HepG2 (cell line): ENCODE results near the gene ZFP62. TPM values are rescaled to one million over a fixed set of nuclear protein-coding genes. Genes with fewer than 3 reads are reported as not detected.

Experiments used
- DR1 ChIP-seq: sonication (generic); formaldehyde crosslinking; IDR thresholded peaks from 2 replicates; pipeline ENCODE4 v1.8.0; 2021; ENCODE audit warnings: mild to moderate bottlenecking, missing genetic modification reagents, inconsistent platforms
- EP300 ChIP-seq, 3 experiments: sonication (generic) in 1 of 3; formaldehyde crosslinking in 1 of 3; IDR thresholded peaks; 2 replicates each; pipeline versions ENCODE4 v1.5.1 to v1.6.1; 2011 to 2020; ENCODE audit warnings: low read depth in 2 of 3, low read length in 2 of 3, borderline replicate concordance in 1 of 3, improper control_type of control experiment in 1 of 3, mild to moderate bottlenecking in 1 of 3, missing genetic modification reagents in 1 of 3, moderate library complexity in 1 of 3
- HDAC1 ChIP-seq: sonication (generic); formaldehyde crosslinking; IDR thresholded peaks from 2 replicates; pipeline ENCODE4 v1.5.1; 2020; ENCODE audit warnings: mild to moderate bottlenecking, missing genetic modification reagents
- KLF15 ChIP-seq: sonication (generic); formaldehyde crosslinking; IDR thresholded peaks from 2 replicates; pipeline ENCODE4 v1.8.1; 2023; ENCODE audit warnings: borderline replicate concordance, mild to moderate bottlenecking, inconsistent platforms, missing genetic modification reagents, mixed read lengths
- MATR3 ChIP-seq: sonication (generic); formaldehyde crosslinking; IDR thresholded peaks from 2 replicates; pipeline ENCODE4 v1.4.0; 2020; ENCODE audit warnings: missing genetic modification reagents
- MAZ ChIP-seq, 2 experiments: sonication (generic) in 1 of 2; formaldehyde crosslinking in 1 of 2; IDR thresholded peaks; 2 replicates each; pipeline versions ENCODE4 v1.5.0 to v1.6.1; 2012 to 2020; ENCODE audit warnings: low read depth in 2 of 2, mild to moderate bottlenecking in 2 of 2, borderline replicate concordance in 1 of 2, improper control_type of control experiment in 1 of 2, low read length in 1 of 2, missing genetic modification reagents in 1 of 2, moderate library complexity in 1 of 2
- MIER2 ChIP-seq: IDR thresholded peaks from 2 replicates; pipeline ENCODE4 v1.6.1; 2016; ENCODE audit warnings: missing biosample characterization, missing genetic modification reagents
- SIN3B ChIP-seq: fragments of 150-350 bp; IDR thresholded peaks from 2 replicates; pipeline ENCODE4 v1.6.1; 2014; ENCODE audit warnings: low read length
- SMAD3 ChIP-seq: sonication (generic); formaldehyde crosslinking; IDR thresholded peaks from 2 replicates; pipeline ENCODE4 v1.4.0; 2020; ENCODE audit warnings: missing genetic modification reagents
- TOPORS ChIP-seq: sonication (generic); formaldehyde crosslinking; IDR thresholded peaks from 2 replicates; pipeline ENCODE4 v1.8.0; 2023; ENCODE audit warnings: mild to moderate bottlenecking, missing genetic modification reagents
- YEATS4 ChIP-seq: sonication (generic); formaldehyde crosslinking; IDR thresholded peaks from 2 replicates; pipeline ENCODE4 v1.4.0; 2020; ENCODE audit warnings: missing genetic modification reagents, borderline replicate concordance
- ZNF230 ChIP-seq: sonication (generic); formaldehyde crosslinking; IDR thresholded peaks from 2 replicates; pipeline ENCODE4 v1.4.0; 2020; ENCODE audit warnings: mild to moderate bottlenecking, missing genetic modification reagents
- ZNF253 ChIP-seq: sonication (generic); formaldehyde crosslinking; IDR thresholded peaks from 2 replicates; pipeline ENCODE4 v1.8.0; 2022; ENCODE audit warnings: mild to moderate bottlenecking, missing genetic modification reagents, borderline replicate concordance
- ZNF292 ChIP-seq: sonication (generic); formaldehyde crosslinking; IDR thresholded peaks from 2 replicates; pipeline ENCODE4 v1.8.1; 2022; ENCODE audit warnings: mild to moderate bottlenecking, low read depth, missing genetic modification reagents, borderline replicate concordance
- ZNF343 ChIP-seq: sonication (generic); formaldehyde crosslinking; IDR thresholded peaks from 2 replicates; pipeline ENCODE4 v1.4.0; 2020; ENCODE audit warnings: mild to moderate bottlenecking, missing genetic modification reagents
- polyA plus RNA-seq, 8 experiments: library from polyadenylated mRNA; depleted of rRNA in 3 of 8; stranded (reverse) in 7 of 8; unstranded in 1 of 8; fragments of >200 nt; fragmentation: Illumina TruSeq in 4 of 8; extraction: Trizol in 4 of 8; gene quantifications; 2 replicates each; pipeline versions ENCODE4 v1.2.1 to v1.2.3, GENCODE V29; 2011 to 2016; ENCODE audit warnings: low read depth in 4 of 8, missing spikeins in 1 of 8, mixed read lengths in 1 of 8; ENCODE audit not compliant: insufficient read depth in 1 of 8
- total RNA-seq, 5 experiments: library from RNA; depleted of rRNA; stranded (reverse); fragments of >200 nt; fragmentation: Illumina TruSeq; extraction: Trizol; gene quantifications; 2 replicates each; pipeline ENCODE4 v1.2.3, GENCODE V29; 2016; ENCODE audit warnings: low read depth in 1 of 5
- TF ChIP-seq, protein P1 (sequence below): sonication (generic); formaldehyde crosslinking; IDR thresholded peaks from 2 replicates; pipeline ENCODE4 v1.4.0; 2020; ENCODE audit warnings: missing genetic modification reagents, borderline replicate concordance
- TF ChIP-seq, protein P2 (sequence below): sonication (generic); formaldehyde crosslinking; IDR thresholded peaks from 2 replicates; pipeline ENCODE4 v1.5.1; 2020; ENCODE audit warnings: missing genetic modification reagents, mild to moderate bottlenecking, borderline replicate concordance
- TF ChIP-seq, protein P3 (sequence below): sonication (generic); formaldehyde crosslinking; IDR thresholded peaks from 2 replicates; pipeline ENCODE4 v1.4.0; 2020; ENCODE audit warnings: missing genetic modification reagents
- TF ChIP-seq, protein P4 (sequence below): sonication (generic); formaldehyde crosslinking; conservative IDR thresholded peaks from 2 replicates; pipeline ENCODE4 v1.8.0; 2022; ENCODE audit warnings: missing genetic modification reagents

The ZFP62 gene
- total and polyA plus RNA-seq, 2 of the 13 experiments (the other 11 are each of a cell fraction or from before 2014, with no cell fraction given), result 8.2 to 19.4 TPM

DNA sequence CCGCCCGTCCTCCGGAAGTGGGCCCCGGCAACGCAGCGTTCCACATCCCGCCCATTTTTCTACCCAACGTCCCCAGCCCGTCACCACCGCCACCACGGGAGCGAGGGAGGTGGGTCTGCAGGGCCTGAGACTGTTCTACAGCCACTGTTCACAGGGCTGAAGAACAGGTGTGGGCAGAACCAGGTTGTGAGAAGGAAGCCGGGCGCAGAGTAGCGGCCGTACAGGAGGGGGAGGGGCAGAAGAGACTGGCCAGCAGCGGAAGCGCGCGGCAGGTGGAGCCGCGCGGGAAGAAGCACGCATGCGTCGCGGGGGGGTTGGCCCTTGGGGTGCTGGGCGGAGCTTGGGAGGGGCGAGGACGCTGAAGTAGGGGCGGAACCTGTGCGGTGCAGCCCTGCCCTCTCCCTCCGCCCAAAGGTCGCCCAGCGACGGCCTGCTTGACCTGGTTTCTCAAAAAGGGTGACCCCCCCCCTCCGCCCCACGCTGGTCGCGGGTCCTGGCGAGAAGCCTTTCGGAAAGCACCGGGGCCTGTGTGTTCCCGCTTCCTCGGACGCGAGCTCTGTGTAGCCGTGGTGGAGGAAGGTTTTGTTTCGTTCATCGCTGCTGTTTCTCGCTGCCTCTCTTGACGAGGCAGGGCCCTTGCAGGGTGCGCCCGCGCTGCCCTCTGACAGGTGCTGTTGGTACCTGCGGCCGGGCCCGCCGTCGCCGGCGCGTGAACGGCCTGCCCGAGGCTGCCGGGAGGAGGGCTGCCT lies 50.7 kb downstream of the ZFP62 start (continued):
- TF ChIP-seq YEATS4 (CRISPR knock-in tag) (peak; percentile 93), SIN3B (no peak), ZNF292 (0 out of 2 replicates have a peak, but pooled peaks have one; percentile 42), HDAC1 (CRISPR knock-in tag) (peak; percentile 95), ZNF343 (CRISPR knock-in tag) (peak; percentile 90), DR1 (CRISPR knock-in tag) (no peak), MIER2 (CRISPR knock-in tag) (0 out of 2 replicates have a peak, but pooled peaks have one; percentile 30), ZNF253 (CRISPR knock-in tag) (no peak), KLF15 (CRISPR knock-in tag) (0 out of 2 replicates have a peak, but pooled peaks have one; percentile 50), TOPORS (CRISPR knock-in tag) (peak; percentile 28; the same call in 1 of the 2 replicates), MATR3 (CRISPR knock-in tag) (no peak), SMAD3 (CRISPR knock-in tag) (0 out of 2 replicates have a peak, but pooled peaks have one; percentile 40), EP300 (IDR thresholded peaks at IDR 0.05; ENCODE audit: low read depth in 2 of 2, low read length in 2 of 2) (no peak), EP300 (CRISPR knock-in tag; IDR thresholded peaks at IDR 0.05; ENCODE audit: borderline replicate concordance) (peak; percentile 7; the same call in 1 of the 2 replicates), MAZ (IDR thresholded peaks at IDR 0.05; ENCODE audit: borderline replicate concordance, low read depth, low read length) (peak; percentile 85), MAZ (CRISPR knock-in tag; IDR thresholded peaks at IDR 0.05; ENCODE audit: low read depth) (peak; percentile 71), ZNF230 (CRISPR knock-in tag) (peak; percentile 83; the same call in 1 of the 2 replicates)
- TF ChIP-seq, protein P1, sequence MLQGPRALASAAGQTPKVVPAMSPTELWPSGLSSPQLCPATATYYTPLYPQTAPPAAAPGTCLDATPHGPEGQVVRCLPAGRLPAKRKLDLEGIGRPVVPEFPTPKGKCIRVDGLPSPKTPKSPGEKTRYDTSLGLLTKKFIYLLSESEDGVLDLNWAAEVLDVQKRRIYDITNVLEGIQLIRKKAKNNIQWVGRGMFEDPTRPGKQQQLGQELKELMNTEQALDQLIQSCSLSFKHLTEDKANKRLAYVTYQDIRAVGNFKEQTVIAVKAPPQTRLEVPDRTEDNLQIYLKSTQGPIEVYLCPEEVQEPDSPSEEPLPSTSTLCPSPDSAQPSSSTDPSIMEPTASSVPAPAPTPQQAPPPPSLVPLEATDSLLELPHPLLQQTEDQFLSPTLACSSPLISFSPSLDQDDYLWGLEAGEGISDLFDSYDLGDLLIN (CRISPR knock-in tag), result 0 out of 2 replicates have a peak, but pooled peaks have one; percentile 26
- TF ChIP-seq, protein P2, sequence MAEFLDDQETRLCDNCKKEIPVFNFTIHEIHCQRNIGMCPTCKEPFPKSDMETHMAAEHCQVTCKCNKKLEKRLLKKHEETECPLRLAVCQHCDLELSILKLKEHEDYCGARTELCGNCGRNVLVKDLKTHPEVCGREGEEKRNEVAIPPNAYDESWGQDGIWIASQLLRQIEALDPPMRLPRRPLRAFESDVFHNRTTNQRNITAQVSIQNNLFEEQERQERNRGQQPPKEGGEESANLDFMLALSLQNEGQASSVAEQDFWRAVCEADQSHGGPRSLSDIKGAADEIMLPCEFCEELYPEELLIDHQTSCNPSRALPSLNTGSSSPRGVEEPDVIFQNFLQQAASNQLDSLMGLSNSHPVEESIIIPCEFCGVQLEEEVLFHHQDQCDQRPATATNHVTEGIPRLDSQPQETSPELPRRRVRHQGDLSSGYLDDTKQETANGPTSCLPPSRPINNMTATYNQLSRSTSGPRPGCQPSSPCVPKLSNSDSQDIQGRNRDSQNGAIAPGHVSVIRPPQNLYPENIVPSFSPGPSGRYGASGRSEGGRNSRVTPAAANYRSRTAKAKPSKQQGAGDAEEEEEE, result 0 out of 2 replicates have a peak, but pooled peaks have one; percentile 26
- TF ChIP-seq, protein P3, sequence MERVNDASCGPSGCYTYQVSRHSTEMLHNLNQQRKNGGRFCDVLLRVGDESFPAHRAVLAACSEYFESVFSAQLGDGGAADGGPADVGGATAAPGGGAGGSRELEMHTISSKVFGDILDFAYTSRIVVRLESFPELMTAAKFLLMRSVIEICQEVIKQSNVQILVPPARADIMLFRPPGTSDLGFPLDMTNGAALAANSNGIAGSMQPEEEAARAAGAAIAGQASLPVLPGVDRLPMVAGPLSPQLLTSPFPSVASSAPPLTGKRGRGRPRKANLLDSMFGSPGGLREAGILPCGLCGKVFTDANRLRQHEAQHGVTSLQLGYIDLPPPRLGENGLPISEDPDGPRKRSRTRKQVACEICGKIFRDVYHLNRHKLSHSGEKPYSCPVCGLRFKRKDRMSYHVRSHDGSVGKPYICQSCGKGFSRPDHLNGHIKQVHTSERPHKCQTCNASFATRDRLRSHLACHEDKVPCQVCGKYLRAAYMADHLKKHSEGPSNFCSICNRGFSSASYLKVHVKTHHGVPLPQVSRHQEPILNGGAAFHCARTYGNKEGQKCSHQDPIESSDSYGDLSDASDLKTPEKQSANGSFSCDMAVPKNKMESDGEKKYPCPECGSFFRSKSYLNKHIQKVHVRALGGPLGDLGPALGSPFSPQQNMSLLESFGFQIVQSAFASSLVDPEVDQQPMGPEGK (CRISPR knock-in tag), result peak; percentile 75
- TF ChIP-seq, protein P4, sequence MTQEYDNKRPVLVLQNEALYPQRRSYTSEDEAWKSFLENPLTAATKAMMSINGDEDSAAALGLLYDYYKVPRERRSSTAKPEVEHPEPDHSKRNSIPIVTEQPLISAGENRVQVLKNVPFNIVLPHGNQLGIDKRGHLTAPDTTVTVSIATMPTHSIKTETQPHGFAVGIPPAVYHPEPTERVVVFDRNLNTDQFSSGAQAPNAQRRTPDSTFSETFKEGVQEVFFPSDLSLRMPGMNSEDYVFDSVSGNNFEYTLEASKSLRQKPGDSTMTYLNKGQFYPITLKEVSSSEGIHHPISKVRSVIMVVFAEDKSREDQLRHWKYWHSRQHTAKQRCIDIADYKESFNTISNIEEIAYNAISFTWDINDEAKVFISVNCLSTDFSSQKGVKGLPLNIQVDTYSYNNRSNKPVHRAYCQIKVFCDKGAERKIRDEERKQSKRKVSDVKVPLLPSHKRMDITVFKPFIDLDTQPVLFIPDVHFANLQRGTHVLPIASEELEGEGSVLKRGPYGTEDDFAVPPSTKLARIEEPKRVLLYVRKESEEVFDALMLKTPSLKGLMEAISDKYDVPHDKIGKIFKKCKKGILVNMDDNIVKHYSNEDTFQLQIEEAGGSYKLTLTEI (CRISPR knock-in tag), result no peak
